HEK293 (cell line): ENCODE results near the gene DRD4.

Experiments
- CTCF ChIA-PET: fragments of 350-600 bp; formaldehyde crosslinking; extraction: SDS; loops from one replicate; lab custom pipeline; 2021; ENCODE audit warnings: antibody characterized with exemption; lab: Yijun Ruan, JAX
- POLR2A ChIA-PET: fragments of 300-600 bp; formaldehyde crosslinking; extraction: SDS; loops from one replicate; lab custom pipeline; 2020; ENCODE audit warnings: antibody characterized with exemption, inconsistent platforms; lab: Yijun Ruan, JAX
- H3K27ac ChIP-seq: fragments of 200-500 bp; sonication (Bioruptor generic); 2 replicates; pipeline ENCODE4 v1.5.1; 2014; ENCODE audit warnings: low read depth, low read length, control low read depth, inconsistent platforms; ENCODE audit errors: extremely low read depth
- H3K36me3 ChIP-seq, 2 experiments: fragments of 200-500 bp in 1 of 2; sonication (Bioruptor generic) in 1 of 2; 1 replicate in 1 of 2; 2 replicates in 1 of 2; pipeline ENCODE4 v1.5.1; 2014 to 2017; ENCODE audit warnings: inconsistent platforms in 2 of 2, low read length in 2 of 2; ENCODE audit not compliant: control insufficient read depth in 2 of 2, insufficient read depth in 1 of 2
- H3K4me1 ChIP-seq: fragments of 200-500 bp; sonication (Bioruptor generic); 2 replicates; pipeline ENCODE4 v1.5.1; 2014; ENCODE audit warnings: mild to moderate bottlenecking, low read length, inconsistent platforms; ENCODE audit not compliant: control insufficient read depth, insufficient read depth
- H3K4me3 ChIP-seq: 2 replicates; pipeline ENCODE4 v1.5.1; 2011; ENCODE audit warnings: low read depth, mild to moderate bottlenecking, control low read depth, low read length, moderate library complexity
- H3K9me3 ChIP-seq: fragments of 200-500 bp; sonication (Bioruptor generic); 2 replicates; pipeline ENCODE4 v1.5.1; 2014; ENCODE audit warnings: low read depth, low read length, inconsistent platforms; ENCODE audit not compliant: control insufficient read depth, insufficient read depth
- ELK4 ChIP-seq: IDR thresholded peaks from 2 replicates; pipeline ENCODE4 v1.6.1; 2011; ENCODE audit warnings: mild to moderate bottlenecking, low read depth, low read length, borderline replicate concordance
- HOXD13 ChIP-seq: sonication (generic); formaldehyde crosslinking; IDR thresholded peaks from 2 replicates; pipeline ENCODE4 v1.8.0; 2022; ENCODE audit warnings: missing genetic modification reagents, borderline replicate concordance
- SCRT2 ChIP-seq: fragments of 450-650 bp; formaldehyde crosslinking; IDR thresholded peaks from 2 replicates; pipeline ENCODE4 v1.5.1; 2016; ENCODE audit warnings: missing biosample characterization, missing genetic modification characterization
- SETDB1 ChIP-seq: IDR thresholded peaks from one replicate; pipeline ENCODE4 v1.6.1; 2017; ENCODE audit warnings: mild to moderate bottlenecking, low read length, moderate library complexity, mixed read lengths; ENCODE audit not compliant: insufficient read length
- SP2 ChIP-seq: fragments of 450-650 bp; formaldehyde crosslinking; IDR thresholded peaks from 2 replicates; pipeline ENCODE4 v1.5.1; 2016; ENCODE audit warnings: missing biosample characterization, missing genetic modification characterization
- SP7 ChIP-seq: fragments of 450-650 bp; formaldehyde crosslinking; IDR thresholded peaks from 2 replicates; pipeline ENCODE4 v1.5.1; 2016; ENCODE audit warnings: missing biosample characterization, missing genetic modification characterization
- ZBTB44 ChIP-seq: fragments of 450-650 bp; IDR thresholded peaks from 2 replicates; pipeline ENCODE4 v1.5.1; 2018; ENCODE audit warnings: missing biosample characterization, mild to moderate bottlenecking, missing genetic modification characterization
- ZFHX2 ChIP-seq: fragments of 450-650 bp; formaldehyde crosslinking; conservative IDR thresholded peaks from 2 replicates; pipeline ENCODE4 v1.5.1; 2016; ENCODE audit warnings: missing biosample characterization, missing genetic modification characterization
- ZNF148 ChIP-seq: fragments of 450-650 bp; formaldehyde crosslinking; IDR thresholded peaks from 2 replicates; pipeline ENCODE4 v1.5.0; 2017; ENCODE audit warnings: missing biosample characterization, missing genetic modification characterization, borderline replicate concordance
- ZNF174 ChIP-seq: fragments of 450-650 bp; formaldehyde crosslinking; IDR thresholded peaks from 2 replicates; pipeline ENCODE4 v1.5.0; 2017; ENCODE audit warnings: missing biosample characterization, mild to moderate bottlenecking, missing genetic modification characterization
- ZNF24 ChIP-seq: fragments of 450-650 bp; formaldehyde crosslinking; IDR thresholded peaks from 2 replicates; pipeline ENCODE4 v1.5.1; 2016; ENCODE audit warnings: missing biosample characterization, missing genetic modification characterization
- ZNF248 ChIP-seq: fragments of 450-650 bp; formaldehyde crosslinking; IDR thresholded peaks from 2 replicates; pipeline ENCODE4 v1.5.1; 2017; ENCODE audit warnings: missing biosample characterization, missing genetic modification characterization
- ZNF362 ChIP-seq: fragments of 450-650 bp; formaldehyde crosslinking; IDR thresholded peaks from 2 replicates; pipeline ENCODE4 v1.5.1; 2016; ENCODE audit warnings: missing biosample characterization, missing genetic modification characterization
- ZNF404 ChIP-seq: fragments of 450-650 bp; formaldehyde crosslinking; IDR thresholded peaks from 2 replicates; pipeline ENCODE4 v1.5.1; 2017; ENCODE audit warnings: missing biosample characterization, missing genetic modification characterization
- ZNF488 ChIP-seq: fragments of 450-650 bp; formaldehyde crosslinking; IDR thresholded peaks from 2 replicates; pipeline ENCODE4 v1.5.1; 2016; ENCODE audit warnings: missing biosample characterization, missing genetic modification characterization
- ZNF580 ChIP-seq: fragments of 450-650 bp; formaldehyde crosslinking; IDR thresholded peaks from 2 replicates; pipeline ENCODE4 v1.5.1; 2016; ENCODE audit warnings: missing biosample characterization, missing genetic modification characterization
- ZNF624 ChIP-seq: fragments of 450-650 bp; formaldehyde crosslinking; IDR thresholded peaks from 2 replicates; pipeline ENCODE4 v1.5.1; 2017; ENCODE audit warnings: missing biosample characterization, missing genetic modification characterization
- ZNF658 ChIP-seq: fragments of 450-650 bp; formaldehyde crosslinking; IDR thresholded peaks from 2 replicates; pipeline ENCODE4; 2016; ENCODE audit warnings: missing biosample characterization, missing genetic modification characterization
- ZNF660 ChIP-seq: fragments of 450-650 bp; IDR thresholded peaks from 2 replicates; pipeline ENCODE4 v1.5.1; 2018; ENCODE audit warnings: missing biosample characterization, mild to moderate bottlenecking, missing genetic modification characterization
- ZNF664 ChIP-seq: fragments of 450-650 bp; formaldehyde crosslinking; IDR thresholded peaks from 2 replicates; pipeline ENCODE4 v1.5.1; 2016; ENCODE audit warnings: missing biosample characterization, missing genetic modification characterization
- ZNF830 ChIP-seq: fragments of 450-650 bp; IDR thresholded peaks from 2 replicates; pipeline ENCODE4 v1.5.0; 2018; ENCODE audit warnings: missing biosample characterization, missing genetic modification characterization, low read depth, mild to moderate bottlenecking, moderate library complexity

The DRD4 gene

GRCh38 chr11:657691-658126, 20.6 kb downstream of the DRD4 start:
- no peak overlapping the region for H3K27ac ChIP-seq
- no peak for TF ChIP-seq ZNF664 (tag by site-specific recombination)
- no peak for TF ChIP-seq ZNF580
- no peak for TF ChIP-seq ZNF362 (tag by site-specific recombination)
- TF ChIP-seq ZNF658 (tag by site-specific recombination): no peak
- no peak for TF ChIP-seq SP2 (tag by site-specific recombination)
- no peak for TF ChIP-seq ZNF660 (tag by site-specific recombination)
- TF ChIP-seq SCRT2 (tag by site-specific recombination): no peak
- TF ChIP-seq, all 188 proteins: peak for 0
- no peaks in the 10 kb centered on the region for H3K9me3 ChIP-seq
- H3K4me3 ChIP-seq: no peak overlapping the region
- no peaks in the 10 kb centered on the region for H3K4me1 ChIP-seq
- H3K36me3 ChIP-seq: peaks cover 4 to 92% of the 10 kb centered on the region in 2 experiments; a peak in 2 of 3 replicates
- POLR2A ChIA-PET: no interaction called here
- CTCF ChIA-PET: no interaction called here

- ChIA-PET CTCF (interaction anchor here (0.8 kb wide), 1 partner anchor 23 kb away, joined by 3 read pairs; no protein-coding TSS in a partner anchor), POLR2A (no interaction called here)
- Histone ChIP-seq H3K27ac (no peak overlapping the region), H3K36me3 (peaks cover 8 to 92% of the 10 kb centered on the region in 2 experiments; a peak in 2 of 3 replicates), H3K9me3 (no peaks in the 10 kb centered on the region), H3K4me1 (no peaks in the 10 kb centered on the region), H3K4me3 (no peak overlapping the region)
- no peak for TF ChIP-seq ZNF174
- TF ChIP-seq ZNF248 (tag by site-specific recombination): no peak
- no peak for TF ChIP-seq SP7 (tag by site-specific recombination)
- TF ChIP-seq ZNF24 (tag by site-specific recombination): no peak
- TF ChIP-seq ZNF404 (tag by site-specific recombination): no peak
- no peak for TF ChIP-seq ELK4
- no peak for TF ChIP-seq ZNF624
- no peak for TF ChIP-seq SETDB1
- no peak for TF ChIP-seq HOXD13 (CRISPR knock-in tag)
These were observed 22.5 kb downstream of the DRD4 start for GRCh38 chr11:659532-660085.

GRCh38 chr11:660281-660680, 23.2 kb downstream of the DRD4 start:
- POLR2A ChIA-PET: no interaction called here

More at GRCh38 chr11:660281-660680, 23.2 kb downstream of the DRD4 start:
- no peaks in the 10 kb centered on the region for H3K4me1 ChIP-seq
- TF ChIP-seq ZNF148 (tag by site-specific recombination) (no peak), ZNF830 (no peak), ZFHX2 (tag by site-specific recombination) (no peak), ZBTB44 (tag by site-specific recombination) (no peak), ZNF488 (tag by site-specific recombination) (no peak)
- TF ChIP-seq, all 188 proteins: peak for 0
- H3K9me3 ChIP-seq: no peaks in the 10 kb centered on the region
- CTCF ChIA-PET: interaction anchor here (0.8 kb wide), 1 partner anchor 22 kb away, joined by 3 read pairs; no protein-coding TSS in a partner anchor
- peaks cover 8 to 91% of the 10 kb centered on the region in 2 experiments; a peak in 2 of 3 replicates for H3K36me3 ChIP-seq
- H3K27ac ChIP-seq: no peak overlapping the region
- H3K4me3 ChIP-seq: no peak overlapping the region
